Measurements from ENCODE around the gene KRT35.

The KRT35 gene

DNA sequence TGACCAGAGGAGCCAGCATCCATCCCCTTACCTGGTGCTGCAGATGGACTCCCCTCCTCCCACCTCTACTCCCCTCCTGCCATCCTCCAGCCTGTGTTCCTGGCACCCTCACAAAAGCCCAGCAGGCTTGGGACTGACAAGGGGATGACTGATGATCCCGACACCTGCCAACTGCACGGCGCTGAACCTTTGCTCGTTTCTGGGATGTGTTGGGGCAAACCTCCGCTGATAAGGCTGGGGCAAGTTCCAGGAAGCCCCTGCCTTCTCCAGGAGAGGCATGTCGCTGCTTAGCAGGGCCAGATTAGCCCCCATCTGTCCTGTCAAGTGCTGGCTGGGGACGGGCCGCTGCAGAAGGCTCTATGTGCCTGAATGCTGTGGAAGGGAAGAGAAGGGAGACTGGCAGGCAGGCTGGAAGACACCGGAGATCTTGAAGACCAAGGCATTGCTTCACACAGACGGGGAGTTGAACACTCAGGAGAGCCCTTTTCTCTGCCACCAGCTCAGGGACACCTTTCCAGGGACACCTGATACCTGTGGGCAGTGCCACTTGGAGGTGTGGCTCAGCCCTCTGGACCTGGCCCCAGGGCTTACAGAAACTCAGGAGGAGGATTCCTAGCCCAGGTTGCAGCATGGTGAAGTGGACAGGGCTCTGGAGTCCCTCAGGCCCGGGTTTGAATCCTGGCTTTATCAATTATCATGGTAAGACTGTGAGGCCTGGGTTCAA is 38.7 kb upstream of the KRT35 start:
- peaks cover 6% of the 10 kb centered on the region for H3K27me3 ChIP-seq (ENCODE audit: insufficient read depth, low read length)
- no peaks in the 10 kb centered on the region for H3K36me3 ChIP-seq (ENCODE audit: insufficient read depth, low read length)
- no peak overlapping the region for H3K4me3 ChIP-seq (ENCODE audit: low read length)
- H3K9me3 ChIP-seq (ENCODE audit: low read length): no peaks in the 10 kb centered on the region
- H3K4me1 ChIP-seq (ENCODE audit: insufficient read depth, low read length): no peaks in the 10 kb centered on the region
- no peak overlapping the region for H2AFZ ChIP-seq (ENCODE audit: low read depth, low read length)

GRCh38 chr17:41518789-41519449 is 38.0 kb upstream of the KRT35 start, which contains the start of gene KRT15:
Gene KRT15, minus strand, starts transcription at chr17:41518890. Its CDS starts 63 bp downstream, at chr17:41518827.
- no peak within 1 kb of the TSS for H2AFZ ChIP-seq (ENCODE audit: low read depth, low read length)
- H3K27me3 ChIP-seq (ENCODE audit: insufficient read depth, low read length): peaks cover 6% of the 10 kb centered on the region
- H3K9me3 ChIP-seq (ENCODE audit: low read length): no peaks in the 10 kb centered on the region
- H3K4me1 ChIP-seq (ENCODE audit: insufficient read depth, low read length): no peaks in the 10 kb centered on the region
- no peak within 1 kb of the TSS for H3K4me3 ChIP-seq (ENCODE audit: low read length)
- H3K36me3 ChIP-seq (ENCODE audit: insufficient read depth, low read length): no peaks in the 10 kb centered on the region

DNA sequence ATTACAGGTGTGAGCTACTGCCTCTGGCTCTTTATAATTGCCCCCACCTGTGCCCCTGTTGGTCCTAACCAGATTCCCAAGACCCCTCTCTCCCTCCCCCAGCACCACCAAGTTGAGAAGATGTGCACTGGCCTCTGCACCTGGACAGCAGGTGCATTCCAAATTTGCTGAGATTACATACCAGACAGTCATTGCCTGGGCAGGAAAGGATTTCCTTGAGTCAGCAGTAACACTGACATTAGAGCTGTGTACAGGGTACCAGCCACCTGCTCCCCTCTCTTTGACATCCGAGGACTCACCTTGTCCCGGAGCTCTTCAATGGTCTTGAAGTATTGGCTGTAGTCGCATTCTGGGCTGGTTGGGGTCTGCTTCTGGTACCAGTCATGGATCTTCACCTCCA is 37.1 kb upstream of the KRT35 start:
- Histone ChIP-seq H3K36me3 (ENCODE audit: insufficient read depth, low read length) (no peaks in the 10 kb centered on the region), H3K4me3 (ENCODE audit: low read length) (no peak overlapping the region), H3K27me3 (ENCODE audit: insufficient read depth, low read length) (peaks cover 6% of the 10 kb centered on the region), H3K4me1 (ENCODE audit: insufficient read depth, low read length) (no peaks in the 10 kb centered on the region), H2AFZ (ENCODE audit: low read depth, low read length) (no peak overlapping the region), H3K9me3 (ENCODE audit: low read length) (no peaks in the 10 kb centered on the region)

GRCh38 chr17:41516830-41517283 is 35.9 kb upstream of the KRT35 start:
- no peaks in the 10 kb centered on the region for H3K36me3 ChIP-seq (ENCODE audit: insufficient read depth, low read length)
- no peaks in the 10 kb centered on the region for H3K9me3 ChIP-seq (ENCODE audit: low read length)
- H3K4me1 ChIP-seq (ENCODE audit: insufficient read depth, low read length): no peaks in the 10 kb centered on the region
- H3K27me3 ChIP-seq (ENCODE audit: insufficient read depth, low read length): peaks cover 6% of the 10 kb centered on the region
- H3K4me3 ChIP-seq (ENCODE audit: low read length): no peak overlapping the region
- H2AFZ ChIP-seq (ENCODE audit: low read depth, low read length): no peak overlapping the region

DNA sequence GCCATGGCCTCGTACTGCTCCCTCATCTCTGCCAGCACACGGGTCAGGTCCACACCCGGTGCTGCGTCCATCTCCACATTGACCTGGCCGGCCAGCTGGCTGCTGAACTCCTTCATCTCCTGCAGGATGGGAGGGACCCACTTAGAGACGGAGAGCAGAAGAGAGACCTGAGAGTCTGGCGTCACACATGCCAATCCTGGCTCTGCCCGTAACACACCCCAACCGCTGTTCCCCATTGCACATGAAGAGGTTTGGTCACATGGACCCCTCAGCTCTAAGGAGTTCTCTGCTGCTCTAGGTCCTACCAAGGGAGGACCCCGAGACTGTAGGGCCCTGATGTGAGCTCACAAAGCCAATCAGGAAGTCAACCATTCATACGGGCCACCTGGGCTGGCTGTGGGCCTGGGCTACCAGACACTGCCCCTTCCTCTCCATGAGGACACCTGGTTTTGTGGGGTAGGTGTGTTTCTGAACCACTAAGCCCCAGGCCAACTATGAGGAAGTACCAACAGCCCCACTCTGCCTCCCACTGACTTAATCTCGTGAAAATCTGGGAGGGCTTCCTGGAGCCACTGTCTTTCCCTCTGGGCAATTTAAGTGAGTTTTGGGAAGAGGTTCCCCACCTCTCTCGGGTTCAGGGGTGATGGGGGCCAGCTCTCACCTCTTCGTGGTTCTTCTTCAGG is 35.3 kb upstream of the KRT35 start:
- Histone ChIP-seq H2AFZ (ENCODE audit: low read depth, low read length) (no peak overlapping the region), H3K9me3 (ENCODE audit: low read length) (no peaks in the 10 kb centered on the region), H3K4me3 (ENCODE audit: low read length) (no peak overlapping the region), H3K4me1 (ENCODE audit: insufficient read depth, low read length) (no peaks in the 10 kb centered on the region), H3K27me3 (ENCODE audit: insufficient read depth, low read length) (peaks cover 6% of the 10 kb centered on the region), H3K36me3 (ENCODE audit: insufficient read depth, low read length) (no peaks in the 10 kb centered on the region)

- H3K9me3 ChIP-seq (ENCODE audit: low read length): no peaks in the 10 kb centered on the region
- no peaks in the 10 kb centered on the region for H3K36me3 ChIP-seq (ENCODE audit: insufficient read depth, low read length)
- H2AFZ ChIP-seq (ENCODE audit: low read depth, low read length): no peak overlapping the region
- no peaks in the 10 kb centered on the region for H3K4me1 ChIP-seq (ENCODE audit: insufficient read depth, low read length)
- no peaks in the 10 kb centered on the region for H3K27me3 ChIP-seq (ENCODE audit: insufficient read depth, low read length)
- no peak overlapping the region for H3K4me3 ChIP-seq (ENCODE audit: low read length)
Observed at GRCh38 chr17:41513168-41513547, 32.2 kb upstream of the KRT35 start.

DNA sequence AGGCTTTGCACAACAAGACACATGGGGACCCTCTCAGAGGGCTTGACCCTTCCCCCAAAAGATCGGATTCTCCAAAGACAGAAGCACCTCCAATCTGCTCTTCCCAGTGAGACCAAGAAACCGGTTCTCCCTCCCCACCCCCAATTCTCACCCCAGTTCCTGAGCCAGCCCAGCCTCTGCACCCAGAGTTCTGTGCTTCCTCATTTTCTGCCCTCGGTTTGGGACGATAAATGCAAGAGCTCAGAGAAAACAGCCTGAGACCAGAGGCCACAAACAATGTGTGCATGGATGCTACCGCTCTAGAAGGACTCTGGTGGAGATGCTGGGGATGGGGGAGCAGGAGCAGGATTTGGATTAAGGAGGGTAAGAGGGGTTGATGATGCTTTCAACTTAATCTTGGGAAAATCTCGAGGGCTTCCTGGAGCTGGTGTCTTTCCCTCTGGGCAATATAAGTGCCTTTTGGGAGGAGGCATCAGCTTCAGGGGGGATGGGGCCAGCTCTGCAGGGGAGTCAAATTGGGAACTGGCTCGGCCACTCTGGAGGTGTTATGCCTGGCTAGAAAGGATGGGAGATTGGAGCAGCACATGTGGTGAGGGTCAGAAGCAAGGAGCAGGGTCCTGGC is 31.7 kb upstream of the KRT35 start:
- H3K4me3 ChIP-seq (ENCODE audit: low read length): no peak overlapping the region
- no peaks in the 10 kb centered on the region for H3K27me3 ChIP-seq (ENCODE audit: insufficient read depth, low read length)
- no peaks in the 10 kb centered on the region for H3K9me3 ChIP-seq (ENCODE audit: low read length)
- H2AFZ ChIP-seq (ENCODE audit: low read depth, low read length): no peak overlapping the region
- no peaks in the 10 kb centered on the region for H3K36me3 ChIP-seq (ENCODE audit: insufficient read depth, low read length)
- H3K4me1 ChIP-seq (ENCODE audit: insufficient read depth, low read length): no peaks in the 10 kb centered on the region

DNA sequence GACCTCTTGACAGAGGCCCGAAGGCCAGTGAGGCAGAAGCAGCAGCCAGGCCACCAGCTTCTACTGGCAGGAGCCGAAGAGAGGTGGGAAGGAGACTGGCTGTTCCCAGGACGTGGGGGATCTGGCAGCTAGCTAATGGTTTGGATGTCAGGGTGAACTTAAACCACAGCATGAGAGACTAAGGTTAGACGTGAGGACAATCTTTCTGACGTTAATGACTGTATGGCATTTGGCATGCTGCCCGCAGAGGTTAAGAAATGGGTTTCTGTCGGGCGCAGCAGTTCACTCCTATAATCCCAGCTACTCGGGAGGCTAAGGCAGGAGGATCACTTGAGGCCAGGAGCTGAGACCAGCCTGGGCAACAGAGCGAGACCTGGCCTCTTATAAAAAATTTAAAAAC is 30.8 kb upstream of the KRT35 start:
- no peaks in the 10 kb centered on the region for H3K4me1 ChIP-seq (ENCODE audit: insufficient read depth, low read length)
- no peak overlapping the region for H2AFZ ChIP-seq (ENCODE audit: low read depth, low read length)
- H3K27me3 ChIP-seq (ENCODE audit: insufficient read depth, low read length): no peaks in the 10 kb centered on the region
- H3K9me3 ChIP-seq (ENCODE audit: low read length): no peaks in the 10 kb centered on the region
- no peaks in the 10 kb centered on the region for H3K36me3 ChIP-seq (ENCODE audit: insufficient read depth, low read length)
- H3K4me3 ChIP-seq (ENCODE audit: low read length): no peak overlapping the region

DNA sequence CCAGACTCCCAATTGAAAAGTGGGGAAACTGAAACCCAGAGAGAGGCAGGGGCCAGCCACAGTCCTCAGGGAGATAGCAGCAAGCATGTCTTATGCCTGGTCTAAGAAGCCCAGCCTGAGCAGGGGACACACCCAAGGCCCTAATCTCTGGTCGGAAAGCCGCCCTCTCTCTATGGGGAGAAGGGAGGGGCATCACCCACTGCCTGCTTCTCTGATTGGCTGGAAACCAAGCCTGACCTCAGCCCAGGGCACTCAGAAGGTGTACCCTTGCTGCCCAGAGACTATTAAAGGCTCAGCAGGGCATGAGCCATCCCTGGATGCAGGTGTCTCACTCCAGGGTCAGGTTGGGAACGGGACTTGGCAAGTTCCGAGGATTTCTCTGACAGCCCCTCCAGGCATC is 30.2 kb upstream of the KRT35 start:
- H3K9me3 ChIP-seq (ENCODE audit: low read length): no peaks in the 10 kb centered on the region
- H3K4me3 ChIP-seq (ENCODE audit: low read length): no peak overlapping the region
- H3K36me3 ChIP-seq (ENCODE audit: insufficient read depth, low read length): no peaks in the 10 kb centered on the region
- H3K4me1 ChIP-seq (ENCODE audit: insufficient read depth, low read length): no peaks in the 10 kb centered on the region
- no peaks in the 10 kb centered on the region for H3K27me3 ChIP-seq (ENCODE audit: insufficient read depth, low read length)
- H2AFZ ChIP-seq (ENCODE audit: low read depth, low read length): no peak overlapping the region

DNA sequence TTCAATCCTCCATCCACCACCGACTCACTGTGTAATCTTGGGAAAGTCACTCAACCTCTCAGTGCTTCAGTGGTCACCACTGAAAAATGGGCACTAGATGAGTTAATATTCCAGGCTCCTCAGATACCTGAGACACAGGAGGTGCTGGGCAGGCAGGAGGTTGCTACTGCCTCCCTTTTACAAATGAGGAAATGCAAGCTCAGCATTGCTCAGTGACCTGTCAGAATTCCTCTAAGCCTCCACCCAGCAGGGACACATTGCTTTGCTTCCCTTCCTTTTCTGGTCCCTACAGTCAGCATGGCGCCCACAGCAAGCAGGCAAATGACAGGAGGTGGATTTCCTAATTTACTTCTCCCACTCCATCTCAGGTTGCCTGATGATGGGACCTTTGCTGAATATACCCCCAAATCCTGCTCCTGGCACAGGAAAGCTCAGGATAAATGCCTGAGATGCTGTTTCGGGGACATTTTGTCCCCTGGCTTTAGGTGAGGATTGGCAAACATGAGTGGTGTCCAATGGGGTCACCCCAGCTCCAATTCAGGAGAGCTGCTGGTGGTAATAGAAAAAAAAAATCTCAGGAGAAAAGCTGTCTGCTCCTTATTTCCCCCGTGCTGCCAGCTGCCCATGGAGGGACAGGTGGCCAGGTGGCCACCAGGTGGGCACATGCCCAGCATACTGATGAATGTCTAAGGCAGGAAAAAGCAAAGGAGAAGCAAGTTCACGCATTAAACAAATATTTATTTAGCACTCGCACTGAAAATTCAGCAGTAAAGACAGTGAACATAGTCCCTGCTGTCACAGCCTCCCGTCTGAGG is 29.5 kb upstream of the KRT35 start:
- H3K9me3 ChIP-seq (ENCODE audit: low read length): no peaks in the 10 kb centered on the region
- H3K36me3 ChIP-seq (ENCODE audit: insufficient read depth, low read length): no peaks in the 10 kb centered on the region
- no peak overlapping the region for H3K4me3 ChIP-seq (ENCODE audit: low read length)
- no peaks in the 10 kb centered on the region for H3K4me1 ChIP-seq (ENCODE audit: insufficient read depth, low read length)
- no peaks in the 10 kb centered on the region for H3K27me3 ChIP-seq (ENCODE audit: insufficient read depth, low read length)
- no peak overlapping the region for H2AFZ ChIP-seq (ENCODE audit: low read depth, low read length)

- Histone ChIP-seq H3K36me3 (ENCODE audit: insufficient read depth, low read length) (no peaks in the 10 kb centered on the region), H3K9me3 (ENCODE audit: low read length) (no peaks in the 10 kb centered on the region), H3K4me3 (ENCODE audit: low read length) (no peak overlapping the region), H2AFZ (ENCODE audit: low read depth, low read length) (no peak overlapping the region), H3K27me3 (ENCODE audit: insufficient read depth, low read length) (no peaks in the 10 kb centered on the region), H3K4me1 (ENCODE audit: insufficient read depth, low read length) (no peaks in the 10 kb centered on the region)
Observed at GRCh38 chr17:41507315-41507880, 26.4 kb upstream of the KRT35 start.

Data from neuron (in vitro differentiated cells).